PFSK-1 (cell line): ENCODE data around the gene MAPKBP1.

ENCODE experiments used
- FOXP2 ChIP-seq: optimal IDR thresholded peaks from 2 replicates; pipeline ENCODE3; 2011; ENCODE audit warnings: borderline replicate concordance, control low read depth, inconsistent platforms; ENCODE audit not compliant: insufficient read depth; ENCODE audit errors: extremely low read length, extremely low read depth
- POLR2AphosphoS5 ChIP-seq: IDR thresholded peaks from 2 replicates; pipeline ENCODE4 v1.6.1; 2012; ENCODE audit warnings: low read depth, mild to moderate bottlenecking, control low read depth, low read length, moderate library complexity
- REST ChIP-seq, 2 experiments: IDR thresholded peaks; 2 replicates each; pipeline versions ENCODE4 v1.6.1 to v1.8.0; 2011 to 2012; ENCODE audit warnings: low read depth in 2 of 2, low read length in 2 of 2, control low read depth in 1 of 2, inconsistent platforms in 1 of 2, mild to moderate bottlenecking in 1 of 2, moderate library complexity in 1 of 2; ENCODE audit not compliant: insufficient read depth in 1 of 2
- SIN3A ChIP-seq: IDR thresholded peaks from 2 replicates; pipeline ENCODE4 v1.6.1; 2012; ENCODE audit warnings: mild to moderate bottlenecking, low read length, moderate library complexity, borderline replicate concordance; ENCODE audit not compliant: insufficient read depth
- TAF1 ChIP-seq: IDR thresholded peaks from 2 replicates; pipeline ENCODE4 v1.6.1; 2012; ENCODE audit warnings: low read length, control low read depth, borderline replicate concordance; ENCODE audit not compliant: insufficient read depth

The MAPKBP1 gene

GRCh38 chr15:41849861-41850260, 75.6 kb downstream of the MAPKBP1 start:
- TF ChIP-seq FOXP2, result no peak
- no peak for TF ChIP-seq REST (IDR thresholded peaks at IDR 0.05; ENCODE audit: insufficient read depth in 1 of 2, low read depth in 2 of 2, low read length in 2 of 2)
- no peak for TF ChIP-seq SIN3A
- no peak for TF ChIP-seq POLR2AphosphoS5
- TF ChIP-seq TAF1, result no peak

- TF ChIP-seq TAF1, result no peak
Measured at GRCh38 chr15:41850482-41851166, 76.3 kb downstream of the MAPKBP1 start.

GRCh38 chr15:41851167-41851523, 76.9 kb downstream of the MAPKBP1 start:
- TF ChIP-seq TAF1 (no peak), FOXP2 (no peak), REST (IDR thresholded peaks at IDR 0.05; ENCODE audit: insufficient read depth in 1 of 2, low read depth in 2 of 2, low read length in 2 of 2) (no peak), POLR2AphosphoS5 (no peak), SIN3A (no peak)

- no peak for TF ChIP-seq SIN3A
- TF ChIP-seq FOXP2, result no peak
- TF ChIP-seq POLR2AphosphoS5, result no peak
- no peak for TF ChIP-seq TAF1
- TF ChIP-seq REST (IDR thresholded peaks at IDR 0.05; ENCODE audit: insufficient read depth in 1 of 2, low read depth in 2 of 2, low read length in 2 of 2), result no peak
Measured at GRCh38 chr15:41851755-41852370, 77.6 kb downstream of the MAPKBP1 start.

- TF ChIP-seq REST (IDR thresholded peaks at IDR 0.05; ENCODE audit: insufficient read depth in 1 of 2, low read depth in 2 of 2, low read length in 2 of 2) (no peak), SIN3A (no peak), POLR2AphosphoS5 (no peak), TAF1 (no peak), FOXP2 (no peak)
Measured at GRCh38 chr15:41852736-41853590, 78.7 kb downstream of the MAPKBP1 start.
